DND-41 (cell line): ENCODE results near the gene DNAH2.

Experiments
- ATAC-seq: fragments of 200-7000 bp; cut with Tn5 transposase; 3 replicates; pipeline ENCODE4 v1.9.1; 2021; ENCODE audit warnings: low read depth; ENCODE audit not compliant: insufficient read depth
- DNase-seq: peaks from one replicate; pipeline ENCODE4 v3.0.0-alpha.2; 2020
- H2AFZ ChIP-seq: 2 replicates; pipeline ENCODE4 v1.6.0; 2012; ENCODE audit warnings: low read depth, low read length
- H3K27ac ChIP-seq: 2 replicates; pipeline ENCODE4 v1.5.1; 2012; ENCODE audit warnings: low read length, inconsistent platforms
- H3K27me3 ChIP-seq: fragments of 200-600 bp; sonication (generic); 2 replicates; pipeline ENCODE4 v1.6.0; 2012; ENCODE audit warnings: low read length, mild to moderate bottlenecking, inconsistent platforms; ENCODE audit not compliant: insufficient read depth, poor library complexity
- H3K36me3 ChIP-seq: 2 replicates; pipeline ENCODE4 v1.5.1; 2012; ENCODE audit warnings: low read length, inconsistent platforms; ENCODE audit not compliant: insufficient read depth
- H3K4me1 ChIP-seq: 2 replicates; pipeline ENCODE4 v1.5.1; 2012; ENCODE audit warnings: mild to moderate bottlenecking, low read length; ENCODE audit not compliant: insufficient read depth
- H3K4me2 ChIP-seq: 2 replicates; pipeline ENCODE4 v1.6.0; 2012; ENCODE audit warnings: mild to moderate bottlenecking, moderate library complexity, low read length, inconsistent platforms; ENCODE audit not compliant: insufficient read depth
- H3K4me3 ChIP-seq, 2 experiments: fragments of 200-600 bp in 1 of 2; shearing (Covaris generic) in 1 of 2; 2 replicates each; pipeline ENCODE4 v1.5.1; 2012 to 2016; ENCODE audit warnings: inconsistent platforms in 2 of 2, low read length in 2 of 2, mild to moderate bottlenecking in 2 of 2, low read depth in 1 of 2, moderate library complexity in 1 of 2
- H3K79me2 ChIP-seq: 2 replicates; pipeline ENCODE4 v1.6.0; 2012; ENCODE audit warnings: low read length, inconsistent platforms; ENCODE audit not compliant: insufficient read depth
- H3K9ac ChIP-seq: 2 replicates; pipeline ENCODE4 v1.6.0; 2012; ENCODE audit warnings: low read depth, mild to moderate bottlenecking, inconsistent platforms, low read length, moderate library complexity
- H3K9me3 ChIP-seq: 2 replicates; pipeline ENCODE4 v1.5.1; 2012; ENCODE audit warnings: low read length, moderate library complexity, mild to moderate bottlenecking, inconsistent platforms; ENCODE audit not compliant: insufficient read depth, severe bottlenecking
- H4K20me1 ChIP-seq: 2 replicates; pipeline ENCODE4 v1.6.0; 2012; ENCODE audit warnings: low read length; ENCODE audit not compliant: insufficient read depth
- CTCF ChIP-seq: IDR thresholded peaks from 2 replicates; pipeline ENCODE4 v1.5.1; 2012; ENCODE audit warnings: borderline replicate concordance, low read length, moderate library complexity, mild to moderate bottlenecking; ENCODE audit not compliant: poor library complexity, severe bottlenecking; ENCODE audit errors: extremely low read depth
- EZH2 ChIP-seq: IDR thresholded peaks from 3 replicates; pipeline ENCODE4 v1.6.1; 2012; ENCODE audit warnings: borderline replicate concordance, low read depth, mild to moderate bottlenecking, moderate library complexity, low read length, inconsistent platforms; ENCODE audit not compliant: severe bottlenecking

DNAH2 gene

GRCh38 chr17:7849751-7850504 lies 132.4 kb downstream of the DNAH2 start:
- ATAC-seq (no peak), DNase-seq (no peak)
- H3K36me3 ChIP-seq, result peaks cover 44% of the 10 kb centered on the region; the same call in 1 of the 2 replicates
- H3K9me3 ChIP-seq, result no peaks in the 10 kb centered on the region
- no peak overlapping the region for H3K4me3 ChIP-seq
- H3K27me3 ChIP-seq, result no peaks in the 10 kb centered on the region
- H3K4me2 ChIP-seq, result no peak overlapping the region
- H3K9ac ChIP-seq, result no peak overlapping the region
- H3K4me1 ChIP-seq, result peaks cover 24% of the 10 kb centered on the region
- peaks cover 14% of the 10 kb centered on the region; the same call in 1 of the 2 replicates for H4K20me1 ChIP-seq
- no peak overlapping the region for H2AFZ ChIP-seq
- TF ChIP-seq EZH2 (no peak), CTCF (no peak)
- H3K27ac ChIP-seq, result no peak overlapping the region
- no peaks in the 10 kb centered on the region; the same call in 1 of the 2 replicates for H3K79me2 ChIP-seq

GRCh38 chr17:7850701-7851437 lies 133.3 kb downstream of the DNAH2 start:
- Histone ChIP-seq H3K79me2 (peaks cover 6% of the 10 kb centered on the region), H3K27me3 (no peaks in the 10 kb centered on the region), H3K9me3 (no peaks in the 10 kb centered on the region), H3K27ac (no peak overlapping the region), H3K4me2 (peak overlapping the region; percentile 62), H3K36me3 (peaks cover 42% of the 10 kb centered on the region; the same call in 1 of the 2 replicates), H3K4me3 (peak overlapping the region in 1 of 2 experiments; percentile 47; a peak in 1 of 4 replicates), H4K20me1 (peaks cover 9% of the 10 kb centered on the region; the same call in 1 of the 2 replicates), H3K9ac (no peak overlapping the region), H3K4me1 (peaks cover 25% of the 10 kb centered on the region), H2AFZ (peak overlapping the region; percentile 37; the same call in 1 of the 2 replicates)
- TF ChIP-seq CTCF (no peak), EZH2 (no peak)
- DNase-seq (no peak), ATAC-seq (no peak)

GRCh38 chr17:7851438-7852261 lies 134.1 kb downstream of the DNAH2 start:
- Histone ChIP-seq H3K79me2 (peaks cover 14% of the 10 kb centered on the region), H3K36me3 (peaks cover 40% of the 10 kb centered on the region; the same call in 1 of the 2 replicates), H4K20me1 (peaks cover 9% of the 10 kb centered on the region; the same call in 1 of the 2 replicates), H3K27ac (no peak overlapping the region), H3K9me3 (no peaks in the 10 kb centered on the region), H2AFZ (peak overlapping the region; percentile 37; the same call in 1 of the 2 replicates), H3K27me3 (no peaks in the 10 kb centered on the region), H3K9ac (peak overlapping the region; percentile 10; the same call in 1 of the 2 replicates), H3K4me1 (peaks cover 33% of the 10 kb centered on the region), H3K4me3 (peak overlapping the region in 1 of 2 experiments; percentile 47; a peak in 2 of 4 replicates), H3K4me2 (peak overlapping the region; percentile 62)
- TF ChIP-seq CTCF, result peak; percentile 95
- no peak for TF ChIP-seq EZH2
- ATAC-seq (peak; percentile 93), DNase-seq (peak; percentile 92)
